GM23248 (cell line): ENCODE data around the gene PLK2.

Source experiments
- EZH2 ChIP-seq: fragments of 200-600 bp; sonication (generic); IDR thresholded peaks from 2 replicates; pipeline ENCODE4 v1.6.1; 2018; ENCODE audit warnings: antibody characterized with exemption, mild to moderate bottlenecking; ENCODE audit not compliant: insufficient read depth, poor library complexity, severe bottlenecking
- EZH2phosphoT487 ChIP-seq: fragments of 200-600 bp; sonication (generic); IDR thresholded peaks from 2 replicates; pipeline ENCODE4 v1.6.1; 2018; ENCODE audit warnings: antibody characterized with exemption, moderate library complexity, mild to moderate bottlenecking, low read depth; ENCODE audit not compliant: insufficient read depth

DNA sequence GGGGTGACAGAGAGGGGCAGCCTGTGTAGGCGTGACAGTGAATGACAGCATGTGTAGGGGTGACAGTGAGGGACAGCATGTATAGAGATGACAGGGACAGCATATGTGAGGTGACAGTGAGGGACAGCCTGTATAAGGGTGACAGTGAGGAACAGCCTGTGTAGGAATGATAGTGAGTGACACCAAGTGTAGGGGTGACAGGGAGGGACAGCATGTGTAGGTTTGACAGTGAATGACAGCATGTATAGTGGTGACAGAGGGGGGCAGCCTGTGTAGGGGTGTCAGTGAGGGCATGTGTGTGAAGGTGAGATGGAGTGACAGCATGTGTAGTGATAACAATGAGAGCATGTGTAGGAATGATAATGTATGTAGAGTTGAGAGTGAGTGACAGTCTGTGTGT is 22.6 kb upstream of the PLK2 start:
- TF ChIP-seq EZH2 = no peak
- TF ChIP-seq EZH2phosphoT487 = no peak
